Measurements from ENCODE around the gene HMGB3. TPM values are rescaled to one million over a fixed set of nuclear protein-coding genes. Genes with fewer than 3 reads are reported as not detected.

The HMGB3 gene
- total and polyA plus RNA-seq, 7 donors: 2.5 to 46.4 (median 3.9) TPM

DNA sequence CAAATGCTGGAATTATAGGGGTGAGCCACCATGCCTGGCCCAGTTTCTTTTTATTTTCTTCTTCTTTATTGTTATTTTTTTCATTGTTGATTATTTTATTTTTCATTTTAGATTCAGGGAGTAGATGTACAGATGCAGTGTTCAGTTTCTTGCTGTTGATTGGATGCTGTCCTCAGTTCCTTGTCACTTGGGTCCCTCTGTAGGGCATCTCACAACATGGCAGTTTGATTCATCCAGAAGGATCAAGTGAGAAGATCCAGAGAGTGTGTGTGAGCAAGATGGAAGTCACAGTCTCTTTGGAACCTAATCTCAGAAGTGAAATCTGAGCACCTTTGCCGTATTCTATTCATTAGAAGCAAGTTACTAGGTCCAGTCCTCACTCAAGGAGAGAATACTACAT is 20.9 kb downstream of the HMGB3 start:
- TF ChIP-seq CTCF (IDR thresholded peaks at IDR 0.05): no peak
- DNase-seq: no peak
- Histone ChIP-seq H3K27me3 (no peaks in the 10 kb centered on the region), H3K36me3 (no peaks in the 10 kb centered on the region), H3K4me3 (no peak overlapping the region), H3K27ac (no peak overlapping the region), H3K9me3 (no peaks in the 10 kb centered on the region), H3K4me1 (no peaks in the 10 kb centered on the region)
- intact Hi-C loops (cut with DNase I): no loop called here
- WGBS, 2 donors: 81 to 84% methylated on average over 1 of the region's 1 CpG

DNA sequence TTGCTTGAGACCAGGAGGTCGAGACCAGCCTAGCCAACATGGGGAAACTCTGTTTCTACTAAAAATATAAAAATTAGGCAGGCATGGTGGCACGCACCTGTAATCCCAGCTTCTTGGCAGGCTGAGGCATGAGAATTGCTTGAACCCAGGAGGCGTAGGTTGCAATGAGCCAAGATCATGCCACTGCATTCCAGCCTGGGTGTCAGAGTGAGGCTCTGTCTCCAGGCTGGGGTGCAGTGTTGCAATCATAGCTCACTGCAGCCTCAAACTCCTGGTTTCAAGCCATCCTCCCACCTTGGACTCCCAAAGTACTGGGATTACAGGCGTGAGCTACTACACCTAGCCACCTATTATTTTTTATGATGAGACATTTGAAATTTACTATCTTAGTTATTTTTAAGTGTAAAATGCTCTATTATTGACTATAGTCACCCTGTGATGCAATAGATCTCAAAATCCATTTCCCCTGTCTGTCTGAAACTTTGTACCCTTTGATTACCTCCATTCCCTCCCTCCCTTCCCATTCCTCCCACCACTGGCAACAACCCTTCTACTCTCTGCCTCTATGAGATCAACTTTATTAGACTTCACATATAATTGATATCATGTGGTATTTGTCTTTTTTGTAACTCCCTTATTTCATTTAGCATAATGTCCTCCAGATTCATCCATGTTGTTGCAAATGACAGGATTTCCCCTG is 23.4 kb downstream of the HMGB3 start:
- WGBS, 2 donors: 90 to 91% methylated on average over 4 of the region's 4 CpGs
- Histone ChIP-seq H3K9me3 (no peaks in the 10 kb centered on the region), H3K27ac (no peak overlapping the region), H3K27me3 (no peaks in the 10 kb centered on the region), H3K36me3 (no peaks in the 10 kb centered on the region), H3K4me1 (no peaks in the 10 kb centered on the region), H3K4me3 (no peak overlapping the region)
- DNase-seq: no peak
- TF ChIP-seq EP300 (IDR thresholded peaks at IDR 0.05) (no peak), CTCF (IDR thresholded peaks at IDR 0.05) (no peak), POLR2A (IDR thresholded peaks at IDR 0.05) (no peak), POLR2AphosphoS5 (IDR thresholded peaks at IDR 0.05) (no peak)
- intact Hi-C loops (cut with DNase I): no loop called here

- intact Hi-C loops (cut with DNase I): no loop called here
- no peaks in the 10 kb centered on the region for H3K4me1 ChIP-seq
- no peaks in the 10 kb centered on the region for H3K27me3 ChIP-seq
- no peak overlapping the region for H3K4me3 ChIP-seq
- no peak for DNase-seq
- H3K36me3 ChIP-seq: no peaks in the 10 kb centered on the region
- 12 to 60% methylated on average over 2 of the region's 2 CpGs for WGBS, 2 donors
- H3K27ac ChIP-seq: no peak overlapping the region
- no peak for TF ChIP-seq POLR2A (IDR thresholded peaks at IDR 0.05)
- TF ChIP-seq CTCF (IDR thresholded peaks at IDR 0.05): no peak
- no peak for TF ChIP-seq EP300 (IDR thresholded peaks at IDR 0.05)
- TF ChIP-seq POLR2AphosphoS5 (IDR thresholded peaks at IDR 0.05): no peak
- no peaks in the 10 kb centered on the region for H3K9me3 ChIP-seq
Measured at GRCh38 chrX:151009582-151009981, 26.4 kb downstream of the HMGB3 start.

- no peak for DNase-seq
- 87 to 89% methylated on average over 5 of the region's 5 CpGs for WGBS, 2 donors
- H3K4me3 ChIP-seq: no peak overlapping the region
- no peak overlapping the region for H3K27ac ChIP-seq
- H3K9me3 ChIP-seq: no peaks in the 10 kb centered on the region
- H3K27me3 ChIP-seq: no peaks in the 10 kb centered on the region
- H3K36me3 ChIP-seq: no peaks in the 10 kb centered on the region
- intact Hi-C loops (cut with DNase I): no loop called here
- H3K4me1 ChIP-seq: no peaks in the 10 kb centered on the region
- TF ChIP-seq POLR2AphosphoS5 (IDR thresholded peaks at IDR 0.05): no peak
- TF ChIP-seq EP300 (IDR thresholded peaks at IDR 0.05): no peak
- TF ChIP-seq POLR2A (IDR thresholded peaks at IDR 0.05): no peak
- no peak for TF ChIP-seq CTCF (IDR thresholded peaks at IDR 0.05)
Measured at GRCh38 chrX:151013164-151013743, 30.1 kb downstream of the HMGB3 start.

DNA sequence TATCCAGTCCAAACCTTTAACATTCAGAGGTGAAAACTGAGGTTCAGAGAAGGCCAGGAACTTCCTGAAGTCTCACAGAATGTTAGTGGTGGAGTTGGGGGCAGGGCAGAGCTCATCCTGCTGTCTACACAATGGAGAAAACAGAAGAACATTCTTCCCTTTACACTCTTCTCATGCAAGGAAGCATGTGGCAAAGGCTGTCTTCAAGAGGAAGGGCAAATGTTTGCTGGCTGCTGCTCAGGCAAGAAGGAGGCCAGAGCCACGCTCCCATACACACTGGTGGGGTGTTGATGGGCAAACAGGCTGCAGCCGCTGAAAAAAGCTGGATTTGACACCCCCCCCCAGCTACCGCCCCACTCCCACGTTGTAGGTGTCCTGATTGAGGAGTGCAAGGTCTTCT is 32.5 kb downstream of the HMGB3 start:
- Histone ChIP-seq H3K27me3 (no peaks in the 10 kb centered on the region), H3K36me3 (no peaks in the 10 kb centered on the region), H3K4me1 (no peaks in the 10 kb centered on the region), H3K9me3 (no peaks in the 10 kb centered on the region), H3K4me3 (no peak overlapping the region), H3K27ac (no peak overlapping the region)
- intact Hi-C loops (cut with DNase I): no loop called here
- WGBS, 2 donors: 68 to 72% methylated on average over 4 of the region's 4 CpGs
- TF ChIP-seq POLR2AphosphoS5 (IDR thresholded peaks at IDR 0.05) (no peak), EP300 (IDR thresholded peaks at IDR 0.05) (no peak), POLR2A (IDR thresholded peaks at IDR 0.05) (no peak), CTCF (IDR thresholded peaks at IDR 0.05) (no peak)
- DNase-seq: no peak
